ENCODE results near the gene ZNF221.

GRCh38 chr19:43910884-43911283 is 40.1 kb upstream of the ZNF221 start:
- TF ChIP-seq, protein P1, sequence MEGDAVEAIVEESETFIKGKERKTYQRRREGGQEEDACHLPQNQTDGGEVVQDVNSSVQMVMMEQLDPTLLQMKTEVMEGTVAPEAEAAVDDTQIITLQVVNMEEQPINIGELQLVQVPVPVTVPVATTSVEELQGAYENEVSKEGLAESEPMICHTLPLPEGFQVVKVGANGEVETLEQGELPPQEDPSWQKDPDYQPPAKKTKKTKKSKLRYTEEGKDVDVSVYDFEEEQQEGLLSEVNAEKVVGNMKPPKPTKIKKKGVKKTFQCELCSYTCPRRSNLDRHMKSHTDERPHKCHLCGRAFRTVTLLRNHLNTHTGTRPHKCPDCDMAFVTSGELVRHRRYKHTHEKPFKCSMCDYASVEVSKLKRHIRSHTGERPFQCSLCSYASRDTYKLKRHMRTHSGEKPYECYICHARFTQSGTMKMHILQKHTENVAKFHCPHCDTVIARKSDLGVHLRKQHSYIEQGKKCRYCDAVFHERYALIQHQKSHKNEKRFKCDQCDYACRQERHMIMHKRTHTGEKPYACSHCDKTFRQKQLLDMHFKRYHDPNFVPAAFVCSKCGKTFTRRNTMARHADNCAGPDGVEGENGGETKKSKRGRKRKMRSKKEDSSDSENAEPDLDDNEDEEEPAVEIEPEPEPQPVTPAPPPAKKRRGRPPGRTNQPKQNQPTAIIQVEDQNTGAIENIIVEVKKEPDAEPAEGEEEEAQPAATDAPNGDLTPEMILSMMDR (IDR thresholded peaks at IDR 0.05; ENCODE audit: insufficient read depth, low read length): no peak
- no peak for TF ChIP-seq POLR2AphosphoS5 (IDR thresholded peaks at IDR 0.05; ENCODE audit: low read depth)
- TF ChIP-seq REST (IDR thresholded peaks at IDR 0.05; ENCODE audit: insufficient replicate concordance, low read depth): no peak
